ENCODE results near the gene APOBEC3C.
A peak's percentile ranks its signal among the peaks of the same experiment; 100 is the strongest.
"Not testable (repeated sequence)": the region's sequence is repeated elsewhere in the genome, so short reads cannot be mapped to it uniquely, and the experiment has no call there.

APOBEC3C gene

GRCh38 chr22:39013942-39014722, at the start of gene APOBEC3C:
Gene APOBEC3C, plus strand, starts transcription at chr22:39014257. Its CDS starts 106 bp downstream, at chr22:39014363.
- peak; percentile 42 to 67 (median 50) for DNase-seq (ENCODE audit: low read depth in 3 of 3)

GRCh38 chr22:38964306-38964705, 49.8 kb upstream of the APOBEC3C start:
- no peak for DNase-seq (ENCODE audit: low read depth in 3 of 3)

GRCh38 chr22:38964989-38965388, 49.1 kb upstream of the APOBEC3C start:
- DNase-seq (ENCODE audit: low read depth in 3 of 3), result no peak

DNA sequence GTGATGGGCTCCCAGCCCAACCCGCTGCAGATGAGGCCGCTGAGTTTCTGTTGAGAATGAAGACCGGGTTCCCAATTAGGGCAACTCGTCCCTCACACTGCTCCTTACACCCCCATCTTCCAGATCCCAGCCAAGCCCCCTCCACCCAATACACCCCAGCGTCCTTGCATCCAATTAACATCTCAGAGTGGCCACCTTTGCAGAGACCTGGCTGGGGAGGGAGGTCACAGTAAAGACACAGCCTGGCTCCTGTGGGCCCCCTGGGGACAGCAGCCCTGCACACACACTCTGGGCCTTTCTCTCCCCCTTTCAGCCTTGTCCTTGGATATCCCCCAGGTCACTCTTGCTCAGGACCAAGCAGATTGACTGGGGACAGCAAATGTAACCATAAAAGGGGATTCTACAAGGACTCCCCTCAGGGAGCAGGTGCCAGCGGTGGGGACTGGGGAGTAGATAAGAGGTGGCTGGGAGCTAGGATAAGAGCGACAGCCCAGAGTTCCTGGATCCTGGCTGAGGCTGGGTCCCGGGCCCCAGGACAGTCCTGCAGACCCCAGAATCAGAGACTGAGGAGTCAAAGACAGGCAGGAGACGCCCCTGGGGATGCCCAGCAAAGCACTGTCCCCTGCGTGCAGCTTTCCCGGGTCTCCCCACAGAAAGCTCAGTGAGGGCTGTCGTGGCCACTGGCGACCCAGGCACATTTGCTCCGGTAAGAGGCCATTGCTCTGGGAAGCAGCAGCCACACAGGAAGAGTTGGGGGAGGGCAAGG, 48.3 kb upstream of the APOBEC3C start:
- no peak for DNase-seq (ENCODE audit: low read depth in 3 of 3)

DNA sequence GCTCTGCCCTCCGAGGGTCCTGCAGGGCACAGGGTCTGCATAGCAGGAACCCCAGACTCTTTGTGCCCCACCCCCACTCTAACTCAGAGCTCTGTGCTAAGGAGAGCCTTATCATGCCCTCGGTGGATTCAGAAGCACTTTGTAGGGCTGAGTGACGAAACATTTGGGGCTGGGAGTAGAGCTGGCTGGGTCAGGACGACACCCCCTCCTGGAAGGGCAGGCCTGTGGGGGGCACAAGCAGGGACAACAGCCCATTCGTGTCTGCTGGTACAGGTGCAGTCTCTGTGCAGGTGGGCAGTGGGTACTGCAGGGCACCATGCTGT, 47.7 kb upstream of the APOBEC3C start:
- no peak for DNase-seq (ENCODE audit: low read depth in 3 of 3)

DNA sequence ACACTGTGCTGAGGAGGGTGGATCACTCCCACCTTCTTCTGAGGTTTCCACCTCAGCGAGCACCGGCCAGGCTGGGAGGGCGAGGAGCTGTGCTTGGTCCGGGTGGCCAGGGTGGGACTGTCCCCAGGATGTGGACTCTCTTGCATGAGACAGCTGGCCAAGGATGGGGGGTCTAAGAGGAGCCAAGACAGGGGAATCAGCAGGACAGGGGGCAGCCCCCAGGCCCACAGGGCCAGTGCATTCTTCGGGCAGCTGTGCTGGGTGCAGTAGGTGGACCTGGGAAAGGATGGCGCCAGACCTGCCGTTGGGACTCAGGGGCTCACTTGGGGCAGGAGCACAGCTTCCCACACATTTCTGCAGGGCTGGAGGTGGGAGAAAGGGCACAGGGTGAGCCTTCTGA, 47.1 kb upstream of the APOBEC3C start:
- no peak for DNase-seq (ENCODE audit: low read depth in 3 of 3)

DNA sequence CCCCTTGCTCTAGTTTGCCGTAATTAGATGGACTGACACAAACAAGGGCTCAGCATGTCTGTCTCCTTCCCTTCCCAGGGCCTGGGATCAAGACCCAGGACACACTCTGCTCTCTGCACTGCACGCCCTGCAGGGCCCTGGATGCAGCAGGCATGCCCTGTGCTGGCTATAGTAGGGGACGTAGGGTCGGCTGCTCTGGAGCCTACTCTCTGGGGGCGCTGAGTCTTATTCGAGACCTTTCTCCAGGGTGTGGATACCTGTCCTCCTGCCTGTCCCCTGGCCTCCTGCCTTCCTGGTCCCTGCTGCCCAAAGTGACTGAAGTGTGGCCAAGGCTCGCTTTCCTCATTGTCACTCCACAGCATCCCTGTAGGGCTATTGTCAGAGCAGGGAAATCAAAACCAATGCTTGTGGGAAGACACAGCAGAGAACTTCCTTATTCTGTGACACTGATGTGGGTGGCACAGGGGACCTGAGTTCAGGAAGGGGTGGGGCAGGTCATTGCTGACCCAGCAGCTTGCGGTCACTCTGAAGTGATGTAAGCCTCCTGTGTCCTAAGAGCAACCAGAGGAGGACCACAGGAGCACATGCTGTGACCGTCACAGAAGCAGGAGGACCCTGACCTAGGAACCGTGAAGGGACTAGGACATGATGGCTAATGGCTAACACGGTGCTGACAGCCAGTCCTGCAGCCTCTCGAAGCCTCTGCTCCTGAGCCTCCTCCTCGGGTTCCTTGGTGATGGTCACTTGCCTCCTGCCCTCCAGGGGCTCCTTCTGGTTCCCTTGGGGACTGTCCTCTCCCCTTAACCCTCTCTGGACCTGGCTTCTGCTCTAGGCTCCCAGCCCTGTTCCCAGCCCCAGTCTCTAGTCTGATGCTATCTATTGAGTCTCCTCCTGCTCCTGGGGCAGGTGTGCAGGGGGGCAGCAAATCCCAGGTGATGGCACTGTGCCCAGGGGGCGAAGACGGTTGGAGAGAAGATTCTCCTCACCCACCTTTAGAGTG, 46.3 kb upstream of the APOBEC3C start:
- DNase-seq (ENCODE audit: low read depth in 3 of 3), result no peak

- DNase-seq (ENCODE audit: low read depth in 3 of 3), result no peak
Observed at GRCh38 chr22:38968801-38969200, 45.3 kb upstream of the APOBEC3C start.

DNA sequence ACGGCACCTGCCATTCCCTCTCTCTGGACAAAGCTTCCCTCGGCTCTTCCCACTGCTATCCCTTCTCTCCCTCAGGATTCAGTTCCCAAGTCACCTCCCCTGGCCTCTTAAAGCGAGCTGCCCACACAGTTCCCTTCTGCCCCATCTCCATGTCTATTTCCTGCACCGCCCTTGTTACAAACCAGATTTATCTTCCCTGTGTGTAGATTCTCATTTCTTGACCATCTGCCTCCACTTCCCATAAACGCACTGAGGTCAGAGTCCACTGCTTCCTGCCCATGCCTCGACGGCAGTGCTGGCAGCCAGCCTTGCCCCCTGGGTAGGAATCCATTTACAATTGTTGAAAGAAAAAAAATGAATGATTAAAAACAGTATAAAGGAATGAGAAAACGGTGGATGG, 43.5 kb upstream of the APOBEC3C start:
- DNase-seq (ENCODE audit: low read depth in 3 of 3), result no peak

DNA sequence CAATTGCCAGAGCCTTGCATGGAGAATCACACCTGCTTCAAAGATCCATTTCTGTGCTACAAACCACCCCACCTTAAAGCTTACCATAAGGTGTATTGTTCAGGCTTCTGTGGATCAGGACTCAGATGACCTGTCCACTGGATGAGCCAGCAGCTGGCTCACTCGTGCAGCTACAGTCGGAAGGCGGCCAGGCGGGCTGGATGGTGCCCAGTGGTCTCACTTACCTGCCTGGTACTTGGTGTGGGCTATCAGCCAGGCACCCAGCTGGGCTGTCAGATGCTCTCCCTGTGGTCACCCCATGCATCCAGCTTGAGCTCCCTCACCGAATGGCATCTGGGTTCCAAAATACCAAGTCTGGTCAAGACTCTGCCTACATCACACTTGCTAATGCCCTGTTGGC, 42.9 kb upstream of the APOBEC3C start:
- DNase-seq (ENCODE audit: low read depth in 3 of 3), result no peak

- DNase-seq (ENCODE audit: low read depth in 3 of 3), result no peak
Observed at GRCh38 chr22:38971791-38972190, 42.3 kb upstream of the APOBEC3C start.

DNA sequence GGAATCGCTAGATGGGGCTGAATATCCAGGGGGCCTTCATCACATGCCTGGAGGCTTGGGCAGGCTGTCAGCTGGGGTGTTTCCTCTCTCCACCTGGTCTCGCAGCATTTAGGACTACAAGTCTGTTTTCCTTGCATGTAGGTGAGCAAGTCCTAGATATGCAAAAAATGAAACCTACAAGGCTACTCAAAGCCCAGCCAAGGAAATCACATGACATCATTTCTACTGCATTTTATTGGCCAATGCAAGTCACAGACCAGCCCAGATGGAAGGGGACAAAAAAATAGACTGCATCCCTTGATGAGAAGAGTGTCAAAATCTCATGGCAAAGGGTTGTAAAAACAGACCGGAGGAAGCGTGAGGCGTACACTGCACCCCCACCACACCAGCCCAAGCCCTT, 41.5 kb upstream of the APOBEC3C start:
- no peak for DNase-seq (ENCODE audit: low read depth in 3 of 3)

DNA sequence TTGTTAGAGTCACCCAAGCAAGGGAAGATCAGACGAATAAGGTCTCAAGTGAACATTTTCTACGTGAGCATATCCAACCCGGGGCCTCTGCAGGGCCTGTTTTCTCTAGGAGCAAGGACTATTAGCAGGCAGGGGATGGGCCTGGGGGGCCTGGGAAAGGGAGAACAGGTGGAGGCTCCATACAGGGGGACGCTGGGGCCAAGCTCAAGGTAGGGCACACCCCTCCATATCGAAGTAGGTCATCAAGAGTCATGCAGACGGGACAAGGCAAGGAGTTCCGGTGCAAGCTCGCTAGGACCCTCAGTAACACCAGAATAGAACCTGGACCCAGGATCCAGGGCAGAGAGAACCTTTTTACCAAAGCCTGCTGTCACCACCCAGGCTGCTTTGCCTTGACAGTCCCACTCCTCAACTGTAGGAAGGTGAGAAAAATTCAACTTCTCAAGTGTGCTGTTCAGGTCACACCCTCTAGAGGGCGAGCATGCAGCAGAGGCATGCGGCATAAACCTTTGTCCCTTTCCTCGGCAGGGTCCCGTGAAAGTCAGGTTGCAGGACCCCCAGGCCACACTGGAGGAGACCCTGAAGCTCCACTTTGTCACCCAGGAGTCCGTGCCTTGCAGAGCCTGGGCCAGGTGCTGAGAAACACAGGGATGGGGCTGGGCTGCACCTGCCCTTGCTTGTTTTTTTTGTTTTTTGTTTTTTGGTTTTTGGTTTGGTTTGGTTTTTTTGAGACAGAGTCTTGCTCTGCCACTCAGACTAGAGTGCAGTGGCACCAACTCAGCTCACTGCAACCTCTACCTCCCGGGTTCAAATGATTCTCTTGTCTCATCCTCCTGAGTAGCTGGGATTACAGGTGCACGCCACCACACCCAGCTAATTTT, 40.5 kb upstream of the APOBEC3C start:
- peak in 1 of 3 experiments; percentile 31 for DNase-seq (ENCODE audit: low read depth in 3 of 3)

GRCh38 chr22:38974170-38974825, 39.8 kb upstream of the APOBEC3C start:
- DNase-seq (ENCODE audit: low read depth in 3 of 3), result no peak

GRCh38 chr22:38974826-38975175, 39.3 kb upstream of the APOBEC3C start:
- DNase-seq (ENCODE audit: low read depth in 3 of 3), result no peak

- DNase-seq (ENCODE audit: low read depth in 3 of 3), result not testable (repeated sequence)
Observed at GRCh38 chr22:38977289-38977688, 36.8 kb upstream of the APOBEC3C start.

DNA sequence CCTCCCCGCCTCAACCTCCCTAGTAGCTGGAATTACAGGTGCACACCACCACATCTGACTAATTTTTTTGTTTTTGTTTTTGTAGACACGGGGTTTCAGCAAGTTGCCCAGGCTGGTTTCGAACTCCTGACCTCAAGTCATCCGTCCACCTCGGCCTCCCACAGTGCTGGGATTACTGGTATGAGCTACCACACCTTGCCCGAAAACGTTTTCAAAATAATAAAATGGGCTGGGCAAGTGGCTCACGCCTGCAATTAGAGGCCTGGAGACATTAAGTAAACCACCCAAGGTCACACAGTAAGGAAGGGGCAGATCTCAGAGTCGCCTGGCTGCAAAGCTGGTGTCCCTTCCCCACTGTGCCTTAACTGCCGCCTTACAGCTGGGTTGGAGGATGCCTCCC, 33.5 kb upstream of the APOBEC3C start:
- DNase-seq (ENCODE audit: low read depth in 3 of 3), result not testable (repeated sequence)

GRCh38 chr22:38981005-38981991, 32.8 kb upstream of the APOBEC3C start:
- no peak for DNase-seq (ENCODE audit: low read depth in 3 of 3)

Data from stimulated activated CD4-positive, alpha-beta T cell treated with anti-CD3 and anti-CD28 coated beads, TNF-alpha, amount 100 ng/mL, for 4 hours (primary cell).